Fibroblast of skin of right quadriceps (primary cell): ENCODE results near the gene CSF2RB.

Experiments
- DNase-seq: peaks from one replicate; pipeline ENCODE4 v3.0.0-alpha.2; 2013

The CSF2RB gene

GRCh38 chr22:36913427-36914389 lies at the start of gene CSF2RB:
Gene CSF2RB (plus strand): TSS chr22:36913628. CDS start chr22:36922208, 8,580 bp downstream.
- DNase-seq = no peak

GRCh38 chr22:36863979-36864378 lies 49.4 kb upstream of the CSF2RB start:
- DNase-seq = no peak

- DNase-seq = no peak
These were observed 48.8 kb upstream of the CSF2RB start for GRCh38 chr22:36864454-36865215.

GRCh38 chr22:36865346-36865745 lies 48.1 kb upstream of the CSF2RB start:
- no peak for DNase-seq

- no peak for DNase-seq
These were observed 45.7 kb upstream of the CSF2RB start for GRCh38 chr22:36867695-36868094.

- no peak for DNase-seq
These were observed 44.8 kb upstream of the CSF2RB start for GRCh38 chr22:36868546-36869181.

GRCh38 chr22:36870250-36870649 lies 43.2 kb upstream of the CSF2RB start:
- no peak for DNase-seq

GRCh38 chr22:36871669-36872081 lies 41.8 kb upstream of the CSF2RB start:
- no peak for DNase-seq

GRCh38 chr22:36872084-36872483 lies 41.3 kb upstream of the CSF2RB start:
- DNase-seq = no peak

- DNase-seq = no peak
These were observed 40.4 kb upstream of the CSF2RB start for GRCh38 chr22:36872866-36873498.

GRCh38 chr22:36873614-36874308 lies 39.7 kb upstream of the CSF2RB start:
- DNase-seq = peak; percentile 38

GRCh38 chr22:36874309-36874696 lies 39.1 kb upstream of the CSF2RB start:
- DNase-seq = no peak

- no peak for DNase-seq
These were observed 38.7 kb upstream of the CSF2RB start for GRCh38 chr22:36874736-36875135.

GRCh38 chr22:36875741-36876140 lies 37.7 kb upstream of the CSF2RB start:
- no peak for DNase-seq

- no peak for DNase-seq
These were observed 33.7 kb upstream of the CSF2RB start for GRCh38 chr22:36879775-36880174.

- no peak for DNase-seq
These were observed 31.8 kb upstream of the CSF2RB start for GRCh38 chr22:36881504-36882245.

- no peak for DNase-seq
These were observed 28.9 kb upstream of the CSF2RB start for GRCh38 chr22:36884349-36885158.

GRCh38 chr22:36885474-36885873 lies 28.0 kb upstream of the CSF2RB start:
- DNase-seq = no peak

GRCh38 chr22:36886016-36886415 lies 27.4 kb upstream of the CSF2RB start:
- DNase-seq = no peak

GRCh38 chr22:36887162-36887561 lies 26.3 kb upstream of the CSF2RB start:
- no peak for DNase-seq

GRCh38 chr22:36891646-36892045 lies 21.8 kb upstream of the CSF2RB start:
- no peak for DNase-seq
